Sigmoid colon (tissue), 7 donors: ENCODE results near the gene LGALS9B. TPM values are rescaled to one million over a fixed set of nuclear protein-coding genes. Genes with fewer than 3 reads are reported as not detected.
"Not testable (repeated sequence)": the region's sequence is repeated elsewhere in the genome, so short reads cannot be mapped to it uniquely, and the experiment has no call there.

Experiments
- DNase-seq: peaks from one replicate; pipeline ENCODE4 v3.0.0-alpha.2; 2019
- H3K27ac ChIP-seq, 4 donors: fragments of 200-600 bp; sonication (generic); one replicate each; pipeline ENCODE4 v1.5.1; 2016 to 2019; ENCODE audit warnings: mild to moderate bottlenecking in 1 of 4
- H3K27me3 ChIP-seq, 3 donors: fragments of 200-600 bp; sonication (generic); one replicate each; pipeline ENCODE4 v1.5.1; 2019; ENCODE audit warnings: mild to moderate bottlenecking in 1 of 3
- H3K36me3 ChIP-seq, 4 donors: fragments of 200-600 bp; sonication (generic); one replicate each; pipeline ENCODE4 v1.5.1; 2016 to 2019
- H3K4me1 ChIP-seq, 4 donors: fragments of 200-600 bp; sonication (generic); one replicate each; pipeline ENCODE4 v1.5.1; 2017 to 2019
- H3K4me3 ChIP-seq, 4 donors: fragments of 200-600 bp; sonication (generic); one replicate each; pipeline ENCODE4 v1.5.1; 2017 to 2019; ENCODE audit warnings: mild to moderate bottlenecking in 2 of 4, moderate library complexity in 1 of 4
- H3K9me3 ChIP-seq, 4 donors: fragments of 200-600 bp in 3 of 4; sonication (generic) in 3 of 4; one replicate each; pipeline versions ENCODE4 v1.5.1 to v1.6.1; 2013 to 2019
- WGBS, 2 donors: extraction: QIAGEN DNeasy Blood & Tissue Kit; methylation state at CpG; one replicate each; pipeline ENCODE4 v1.1.7; 2013; 5-methylcytosine and 5-hydroxymethylcytosine counted together
- intact Hi-C: fragments of 100-400 bp; cut with DNase I; formaldehyde crosslinking; loops from one replicate; pipeline ENCODE4 v1.15.1; 2023
- polyA plus RNA-seq, 3 donors: library from polyadenylated mRNA; stranded (reverse); fragments of 200-250 nt; gene quantifications; one replicate each; pipeline ENCODE4 v1.2.3, GENCODE V29; 2013
- total RNA-seq, 4 donors: library from RNA; depleted of rRNA; stranded (reverse); fragments of >200 nt; gene quantifications; one replicate each; pipeline ENCODE4 v1.1.0, GENCODE V29; 2016
- donor health status: healthy with polysubstance abuse.
- donor health status: Bipolar disorder and iron deficiency.
- donor health status: healthy.

Gene LGALS9B
- total and polyA plus RNA-seq, 7 donors, result 8.8 to 31.2 (median 13.6) TPM; not detected in 4

GRCh38 chr17:20492099-20492498 is 24.8 kb upstream of the LGALS9B start:
- H3K36me3 ChIP-seq, H3K4me3 ChIP-seq, H3K4me1 ChIP-seq, intact Hi-C loops, DNase-seq, H3K27ac ChIP-seq, H3K9me3 ChIP-seq, H3K27me3 ChIP-seq: not testable (repeated sequence)
- WGBS, 2 donors, result 55 to 69% methylated on average over 4 of the region's 6 CpGs

GRCh38 chr17:20484930-20485329 is 17.6 kb upstream of the LGALS9B start:
- H3K9me3 ChIP-seq, H3K4me3 ChIP-seq, H3K27me3 ChIP-seq, intact Hi-C loops, H3K36me3 ChIP-seq, H3K27ac ChIP-seq, DNase-seq, H3K4me1 ChIP-seq: not testable (repeated sequence)
- 63 to 67% methylated on average over 4 to 6 of the region's 6 CpGs for WGBS, 2 donors

DNA sequence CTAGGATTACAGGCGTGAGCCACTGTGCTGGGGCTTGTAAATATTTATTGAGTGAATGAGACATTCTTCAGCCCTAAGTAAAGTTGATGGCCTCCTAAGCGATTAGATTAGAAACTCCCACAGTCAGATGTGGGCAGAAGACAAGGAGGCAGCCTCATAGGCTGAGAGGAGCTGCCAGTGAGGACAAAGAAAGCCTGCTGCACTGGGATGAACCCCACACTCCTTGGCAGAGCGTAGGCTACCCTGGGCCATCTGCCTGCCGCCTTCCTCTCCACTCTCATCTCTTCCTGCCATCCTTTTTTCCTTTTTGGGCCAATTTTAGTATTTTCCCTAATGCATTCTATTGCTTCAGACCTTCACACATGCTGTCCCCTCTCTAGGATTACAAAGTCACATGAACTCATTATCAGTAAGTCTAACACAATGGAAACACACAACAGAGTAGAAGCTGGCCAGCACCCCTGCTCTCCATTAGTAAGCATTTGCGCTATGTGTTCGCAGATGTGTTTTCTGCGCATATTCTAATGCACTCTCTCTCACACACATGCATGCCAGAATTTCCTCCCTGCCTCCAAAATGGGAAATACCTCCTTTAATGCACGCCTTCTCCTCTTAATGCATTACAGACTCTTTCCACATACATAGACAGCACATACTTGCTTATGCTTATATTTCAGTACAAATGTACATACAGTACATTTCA is 12.7 kb upstream of the LGALS9B start:
- intact Hi-C loops, result not testable (repeated sequence)

DNA sequence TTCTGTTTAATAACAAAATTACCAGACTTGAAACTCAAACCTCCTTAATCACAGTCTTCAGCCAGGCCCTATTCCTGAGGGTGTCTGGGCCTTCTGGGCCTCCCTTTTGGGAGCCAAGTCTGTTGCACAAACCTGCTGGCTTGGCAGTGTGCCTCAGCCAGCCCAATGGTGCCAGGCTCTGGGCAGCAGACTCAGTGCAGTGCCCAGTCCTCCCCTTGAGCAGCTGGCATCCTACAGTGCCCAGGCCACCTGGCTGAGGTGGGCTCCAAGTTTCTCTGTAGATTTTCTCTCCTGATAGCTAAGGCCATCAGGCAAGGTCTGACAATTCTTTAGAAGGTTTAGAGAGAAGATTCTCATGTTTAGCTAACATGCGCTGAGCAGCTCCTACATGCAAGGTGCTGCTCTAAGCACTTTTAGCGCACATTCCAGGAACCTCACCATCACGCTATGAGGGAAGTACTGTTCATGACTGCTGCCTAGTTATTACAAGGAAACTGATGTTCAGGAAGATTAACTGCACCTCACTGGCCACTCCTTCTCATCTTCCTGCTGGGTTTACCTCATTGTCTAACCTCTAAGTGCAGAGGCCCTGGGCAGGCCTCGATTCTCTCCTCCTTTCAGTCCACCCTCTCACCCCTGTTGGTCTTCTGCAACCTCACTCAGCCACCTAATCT is 10.2 kb upstream of the LGALS9B start:
- 61 to 69% methylated on average over 4 of the region's 4 CpGs for WGBS, 2 donors
- H3K36me3 ChIP-seq, H3K27me3 ChIP-seq, intact Hi-C loops, H3K4me1 ChIP-seq, H3K27ac ChIP-seq, H3K4me3 ChIP-seq, H3K9me3 ChIP-seq, DNase-seq: not testable (repeated sequence)

More for the DNA sequence above, 12.7 kb upstream of the LGALS9B start:
- H3K4me1 ChIP-seq, H3K4me3 ChIP-seq, DNase-seq, H3K27ac ChIP-seq, H3K27me3 ChIP-seq, H3K36me3 ChIP-seq, H3K9me3 ChIP-seq: not testable (repeated sequence)
- 94 to 95% methylated on average over 6 of the region's 8 CpGs for WGBS, 2 donors

DNA sequence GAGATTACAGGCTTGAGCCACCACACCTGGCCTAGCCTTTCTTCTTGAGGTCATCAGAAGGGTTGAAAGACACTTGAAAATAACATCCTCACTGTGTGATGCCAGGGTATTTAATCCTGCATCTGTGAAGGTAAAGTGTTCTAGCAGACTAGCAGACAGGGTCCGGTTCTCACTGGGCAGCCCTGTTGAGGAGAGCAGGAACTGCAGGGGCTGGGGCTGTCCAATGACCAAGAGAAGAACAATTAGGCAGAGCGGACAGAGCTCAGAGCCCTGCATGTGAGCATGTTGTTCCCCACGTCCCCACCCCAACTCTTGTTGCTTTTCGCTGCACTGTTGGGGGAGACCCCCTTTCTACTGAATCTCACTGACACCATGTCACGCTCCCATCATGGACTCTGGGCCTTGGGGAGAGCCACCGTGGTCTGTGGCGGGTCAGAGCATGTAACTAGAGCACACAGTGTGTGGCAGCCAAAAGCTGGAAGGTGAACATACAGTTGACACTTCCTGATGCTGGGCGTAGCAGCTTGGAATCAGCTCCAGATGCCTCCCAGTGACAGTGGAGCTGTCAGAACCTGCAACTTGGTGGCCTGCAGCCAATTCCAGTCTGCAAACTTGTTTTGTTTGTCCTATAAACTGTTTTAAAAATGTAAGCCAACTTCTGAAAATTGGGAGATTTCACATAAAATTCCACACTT is 7.9 kb upstream of the LGALS9B start:
- H3K27me3 ChIP-seq, H3K4me1 ChIP-seq, H3K4me3 ChIP-seq, H3K36me3 ChIP-seq, H3K27ac ChIP-seq, H3K9me3 ChIP-seq, DNase-seq, intact Hi-C loops: not testable (repeated sequence)
- WGBS, 2 donors, result 60 to 82% methylated on average over 7 of the region's 8 CpGs

DNA sequence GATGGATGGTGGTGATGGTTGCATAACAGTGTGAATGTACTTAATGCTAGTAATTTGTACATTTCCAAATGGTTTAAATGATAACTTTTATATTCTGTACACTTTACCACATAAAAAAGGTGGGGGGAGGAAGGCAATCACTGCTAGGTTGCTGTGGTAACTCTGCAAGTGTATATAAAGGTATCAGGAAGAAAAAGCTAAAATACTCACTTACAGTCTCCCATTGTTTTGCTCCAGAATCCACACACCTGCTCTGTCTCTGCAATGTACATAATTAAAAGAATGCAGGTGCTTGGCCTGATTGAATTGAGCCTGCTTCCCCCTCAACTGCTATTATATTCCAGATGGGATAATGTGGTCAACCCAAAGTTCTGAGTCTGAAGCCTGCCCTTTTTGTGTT is 6.7 kb upstream of the LGALS9B start:
- H3K9me3 ChIP-seq, DNase-seq, intact Hi-C loops, H3K4me3 ChIP-seq, H3K4me1 ChIP-seq, H3K27ac ChIP-seq, H3K27me3 ChIP-seq, H3K36me3 ChIP-seq: not testable (repeated sequence)

- H3K9me3 ChIP-seq, H3K4me3 ChIP-seq, H3K36me3 ChIP-seq, H3K27me3 ChIP-seq, intact Hi-C loops, H3K4me1 ChIP-seq, H3K27ac ChIP-seq, DNase-seq: not testable (repeated sequence)
- WGBS, 2 donors, result 69 to 70% methylated on average over 2 of the region's 4 CpGs
Measured at GRCh38 chr17:20469946-20470345, 2.6 kb upstream of the LGALS9B start.

GRCh38 chr17:20469107-20469506 is 1.8 kb upstream of the LGALS9B start:
- intact Hi-C loops, H3K4me1 ChIP-seq, H3K4me3 ChIP-seq, DNase-seq, H3K9me3 ChIP-seq, H3K27ac ChIP-seq, H3K27me3 ChIP-seq, H3K36me3 ChIP-seq: not testable (repeated sequence)
- 29% methylated on average over 2 of the region's 4 CpGs; no CpG with 5 or more reads in 1 of the 2 donors for WGBS, 2 donors

DNA sequence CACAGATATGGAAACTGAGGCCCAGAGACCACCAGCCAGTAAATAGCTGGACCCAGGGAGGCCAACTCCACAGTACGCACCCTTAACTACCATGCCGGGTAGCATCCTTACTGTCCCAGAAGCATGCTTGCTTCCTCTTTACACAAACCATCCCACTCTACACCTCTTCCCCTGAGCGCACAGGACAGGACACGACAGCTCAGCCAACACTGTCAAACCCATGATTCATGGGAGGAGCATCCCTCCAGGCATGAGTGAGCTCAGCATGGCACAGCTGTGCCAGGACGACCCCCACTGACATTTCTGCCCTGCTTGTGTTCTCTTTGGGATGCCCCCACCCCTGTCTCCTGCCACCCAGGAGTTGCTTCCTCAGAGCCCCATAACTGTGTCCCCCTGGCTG is 340 bp downstream of the LGALS9B start:
- 14 to 27% methylated on average over 3 of the region's 5 CpGs for WGBS, 2 donors
- H3K36me3 ChIP-seq, H3K4me1 ChIP-seq, H3K27ac ChIP-seq, H3K27me3 ChIP-seq, H3K4me3 ChIP-seq, H3K9me3 ChIP-seq, intact Hi-C loops, DNase-seq: not testable (repeated sequence)

DNA sequence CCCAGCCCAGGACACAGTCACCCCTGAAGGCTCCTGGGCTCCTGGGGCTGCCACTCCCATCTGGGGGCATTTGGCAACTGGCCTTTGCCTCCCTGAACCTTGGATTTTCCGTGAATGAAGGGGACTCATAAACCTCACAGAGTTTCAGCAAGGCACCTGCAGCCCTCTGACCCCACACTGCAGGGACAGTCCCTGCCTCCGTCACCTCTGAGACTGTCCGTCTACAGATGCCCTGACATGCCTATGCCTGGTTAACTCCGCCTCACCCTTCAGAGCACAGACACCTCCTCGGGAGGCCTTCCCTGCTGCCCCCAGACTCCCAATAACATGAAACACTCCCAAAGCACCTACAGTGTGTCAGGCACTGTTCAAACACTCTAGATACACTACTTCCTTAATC is 786 bp downstream of the LGALS9B start:
- H3K27ac ChIP-seq, intact Hi-C loops, H3K36me3 ChIP-seq, H3K4me3 ChIP-seq, H3K9me3 ChIP-seq, H3K27me3 ChIP-seq, DNase-seq, H3K4me1 ChIP-seq: not testable (repeated sequence)
- WGBS, 2 donors, result 20 to 79% methylated on average over 2 to 3 of the region's 5 CpGs

DNA sequence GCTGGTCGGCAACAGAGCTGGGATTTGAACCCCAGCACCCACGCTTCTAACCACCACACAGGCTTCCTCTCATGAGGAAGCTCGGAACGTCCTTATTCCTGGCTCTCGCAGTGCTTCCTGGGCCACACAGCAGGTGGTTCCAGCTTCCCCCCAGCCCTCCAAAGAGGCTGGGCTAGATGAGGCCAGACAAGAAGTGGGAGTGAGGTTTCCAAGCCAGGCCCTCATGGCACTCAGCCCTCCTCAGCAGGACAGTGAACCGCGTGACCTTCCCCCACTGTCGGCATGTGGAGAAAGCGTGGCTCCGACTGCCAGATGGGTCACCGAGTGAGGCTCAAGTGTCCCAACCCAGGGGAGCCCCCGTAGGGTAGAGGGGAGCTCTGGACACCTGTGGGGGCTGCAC is 1.8 kb downstream of the LGALS9B start:
- DNase-seq, H3K27ac ChIP-seq, H3K9me3 ChIP-seq, H3K4me1 ChIP-seq, intact Hi-C loops, H3K27me3 ChIP-seq, H3K36me3 ChIP-seq, H3K4me3 ChIP-seq: not testable (repeated sequence)
- WGBS, 2 donors, result 58 to 66% methylated on average over 7 of the region's 12 CpGs

- 34 to 71% methylated on average over 5 of the region's 9 CpGs for WGBS, 2 donors
- H3K27ac ChIP-seq, H3K36me3 ChIP-seq, DNase-seq, intact Hi-C loops, H3K4me1 ChIP-seq, H3K4me3 ChIP-seq, H3K27me3 ChIP-seq, H3K9me3 ChIP-seq: not testable (repeated sequence)
Measured at GRCh38 chr17:20464854-20465414, 2.4 kb downstream of the LGALS9B start.

DNA sequence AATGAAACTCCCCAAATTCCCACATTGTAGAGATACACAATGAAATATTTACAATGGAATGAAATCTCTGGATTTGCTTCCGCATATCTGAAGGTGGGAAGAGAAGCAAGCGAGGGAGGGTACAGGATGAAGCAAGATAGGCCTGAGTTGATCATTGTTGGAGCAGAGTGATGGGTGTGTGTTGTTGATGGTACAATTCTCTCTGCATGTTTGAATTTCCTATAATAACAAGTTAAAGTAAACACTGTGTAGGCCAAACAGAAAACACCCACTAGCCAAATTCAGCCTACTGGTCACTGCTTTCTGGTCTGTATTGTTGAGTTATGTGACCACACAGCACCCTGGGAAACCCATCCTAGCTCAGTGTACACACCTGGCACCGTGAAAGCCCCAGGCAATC is 5.2 kb downstream of the LGALS9B start:
- H3K9me3 ChIP-seq, H3K36me3 ChIP-seq, H3K27me3 ChIP-seq, H3K4me1 ChIP-seq, H3K27ac ChIP-seq, DNase-seq, intact Hi-C loops, H3K4me3 ChIP-seq: not testable (repeated sequence)
- WGBS, 2 donors, result no CpG with 5 or more reads among the region's 3 CpGs
